CD8-positive, alpha-beta memory T cell (primary cell): Measurements from ENCODE around the gene GIN1. TPM values are rescaled to one million over a fixed set of nuclear protein-coding genes. Genes with fewer than 3 reads are reported as not detected.
"Not testable (repeated sequence)": the region's sequence is repeated elsewhere in the genome, so short reads cannot be mapped to it uniquely, and the experiment has no call there.

Experiments used
- CTCF ChIA-PET: fragments of 350-600 bp; sonication (Branson Sonifier 250); formaldehyde crosslinking; loops from one replicate; lab custom pipeline; 2021; ENCODE audit warnings: antibody characterized with exemption; lab: Charles Lee
- POLR2A ChIA-PET: fragments of 350-600 bp; sonication (Branson Sonifier 250); formaldehyde crosslinking; loops from one replicate; lab custom pipeline; 2021; ENCODE audit warnings: antibody characterized with exemption; lab: Charles Lee
- DNase-seq, 5 donors: peaks; one replicate each; pipeline versions ENCODE4 v3.0.0 to v3.0.0-alpha.2; 2020 to 2022; ENCODE audit warnings: mixed read lengths in 1 of 5
- H3K27ac ChIP-seq: one replicate; pipeline ENCODE4 v1.7.0; 2013; ENCODE audit warnings: low read depth, mild to moderate bottlenecking, low read length, moderate library complexity
- H3K27me3 ChIP-seq: 2 replicates; pipeline ENCODE4 v1.7.0; 2013; ENCODE audit warnings: low read length, mild to moderate bottlenecking; ENCODE audit not compliant: insufficient read depth, poor library complexity, severe bottlenecking
- H3K36me3 ChIP-seq: 2 replicates; pipeline ENCODE4 v1.7.0; 2013; ENCODE audit warnings: mild to moderate bottlenecking, low read length, moderate library complexity; ENCODE audit not compliant: insufficient read depth
- H3K4me1 ChIP-seq: 2 replicates; pipeline ENCODE4 v1.7.0; 2013; ENCODE audit warnings: mild to moderate bottlenecking, low read length, moderate library complexity; ENCODE audit not compliant: insufficient read depth
- H3K4me3 ChIP-seq: 2 replicates; pipeline ENCODE4 v1.7.0; 2013; ENCODE audit warnings: mild to moderate bottlenecking, low read length
- H3K9me3 ChIP-seq: 2 replicates; pipeline ENCODE4 v1.7.0; 2013; ENCODE audit warnings: mild to moderate bottlenecking, low read length
- H3K27ac Mint-ChIP-seq, 8 donors: one replicate each; pipeline ENCODE4 v1.8.0; 2020 to 2021; ENCODE audit warnings: mixed read lengths in 8 of 8, mild to moderate bottlenecking in 6 of 8, inconsistent platforms in 3 of 8, moderate library complexity in 3 of 8
- H3K27me3 Mint-ChIP-seq, 2 donors: one replicate each; pipeline ENCODE4 v1.8.0; 2020 to 2021; ENCODE audit warnings: mixed read lengths in 2 of 2, mild to moderate bottlenecking in 1 of 2, moderate library complexity in 1 of 2
- H3K36me3 Mint-ChIP-seq, 3 donors: one replicate each; pipeline ENCODE4 v1.8.0; 2020 to 2021; ENCODE audit warnings: mixed read lengths in 3 of 3, inconsistent platforms in 1 of 3, mild to moderate bottlenecking in 1 of 3
- H3K4me1 Mint-ChIP-seq, 3 donors: one replicate each; pipeline ENCODE4 v1.8.0; 2020 to 2021; ENCODE audit warnings: mixed read lengths in 3 of 3, inconsistent platforms in 1 of 3, mild to moderate bottlenecking in 1 of 3
- H3K4me3 Mint-ChIP-seq, 7 donors: one replicate each; pipeline ENCODE4 v1.8.0; 2020 to 2021; ENCODE audit warnings: mixed read lengths in 7 of 7, mild to moderate bottlenecking in 6 of 7, moderate library complexity in 4 of 7, inconsistent platforms in 2 of 7
- H3K9me3 Mint-ChIP-seq, 5 donors: one replicate each; pipeline ENCODE4 v1.8.0; 2020 to 2022; ENCODE audit warnings: mixed read lengths in 5 of 5, mild to moderate bottlenecking in 3 of 5, moderate library complexity in 2 of 5, inconsistent platforms in 1 of 5
- polyA plus RNA-seq: library from polyadenylated mRNA; unstranded; fragments of 300-500 nt; fragmentation: Illumina TruSeq; gene quantifications from one replicate; pipeline ENCODE4 v1.2.3, GENCODE V29; 2021
- total RNA-seq, 2 experiments: library from RNA; stranded (reverse); gene quantifications; one replicate each; pipeline ENCODE4 v1.2.3, GENCODE V29; 2021

GIN1 gene, protein sequence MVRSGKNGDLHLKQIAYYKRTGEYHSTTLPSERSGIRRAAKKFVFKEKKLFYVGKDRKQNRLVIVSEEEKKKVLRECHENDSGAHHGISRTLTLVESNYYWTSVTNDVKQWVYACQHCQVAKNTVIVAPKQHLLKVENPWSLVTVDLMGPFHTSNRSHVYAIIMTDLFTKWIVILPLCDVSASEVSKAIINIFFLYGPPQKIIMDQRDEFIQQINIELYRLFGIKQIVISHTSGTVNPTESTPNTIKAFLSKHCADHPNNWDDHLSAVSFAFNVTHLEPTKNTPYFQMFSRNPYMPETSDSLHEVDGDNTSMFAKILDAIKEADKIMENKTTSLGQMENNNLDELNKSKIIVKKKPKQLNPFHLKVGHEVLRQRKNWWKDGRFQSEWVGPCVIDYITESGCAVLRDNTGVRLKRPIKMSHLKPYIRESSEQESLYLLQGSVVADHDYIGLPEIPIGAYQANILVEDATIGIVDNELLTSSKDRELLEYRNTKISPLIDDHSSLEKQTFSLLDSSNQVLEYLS
- total RNA-seq: 1 to 10 TPM; 8.6 to 9.3 TPM
- polyA plus RNA-seq: 10.4 TPM

DNA sequence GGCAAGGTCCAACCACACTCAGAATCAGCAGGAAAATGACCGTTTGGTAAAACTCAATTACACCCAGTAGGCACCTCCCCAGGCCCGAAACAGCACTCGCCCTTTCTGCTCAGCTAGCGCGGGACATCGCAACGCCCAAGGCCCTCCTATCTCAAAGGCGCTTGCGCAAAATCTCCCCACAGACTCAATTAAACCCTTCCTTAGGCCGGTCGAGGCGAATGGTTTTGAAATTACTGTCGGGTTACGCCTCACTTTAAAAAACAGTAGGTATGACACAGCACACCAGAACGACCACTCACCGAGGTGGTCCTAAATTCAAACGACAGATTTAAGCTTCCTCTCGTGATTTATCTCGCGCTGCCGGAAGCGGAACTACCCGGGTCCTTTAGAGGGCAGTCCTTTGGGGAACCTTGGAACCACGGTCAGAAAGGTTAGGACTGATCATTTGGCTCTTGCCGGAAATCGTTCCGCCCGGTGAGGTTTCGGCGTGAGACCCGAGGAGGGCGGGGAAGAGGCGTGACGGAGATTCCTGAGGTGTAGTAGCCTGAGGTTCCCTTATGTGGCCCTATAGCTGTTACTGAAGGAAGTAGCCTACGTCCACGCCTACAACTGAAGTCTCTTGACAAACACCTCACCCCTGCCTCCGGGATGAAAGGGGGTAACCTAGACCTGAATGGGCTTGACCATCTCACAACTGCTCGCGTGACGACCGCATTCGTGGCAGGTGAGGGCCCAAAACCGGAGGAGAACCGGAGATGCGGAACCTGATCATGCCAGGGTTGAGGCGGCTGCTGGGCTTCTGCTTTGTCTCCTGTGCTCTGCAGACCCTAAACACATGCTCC lies at the start of gene GIN1, which contains the start of gene PPIP5K2:
Gene GIN1 (minus strand): TSS at position 374 of the 842 bp plus-strand sequence. CDS start 11,431 bp downstream, outside the sequence.
Gene PPIP5K2 (plus strand): TSS at position 537 of the 842 bp plus-strand sequence. CDS start 9,289 bp downstream, outside the sequence.
- Mint-ChIP-seq H3K4me3 (peak within 1 kb of the TSS; percentile 92 to 99 (median 97)), H3K27me3 (no peaks in the 10 kb centered on the region), H3K9me3 (no peaks in the 10 kb centered on the region), H3K27ac (peak within 1 kb of the TSS; percentile 93 to 100 (median 99)), H3K4me1 (peaks cover 47 to 72% (median 54%) of the 10 kb centered on the region in 3 donors), H3K36me3 (peaks cover 0 to 19% (median 12%) of the 10 kb centered on the region in 3 donors)
- no peaks in the 10 kb centered on the region for H3K36me3 ChIP-seq
- H3K4me3 ChIP-seq: peak within 1 kb of the TSS; percentile 90
- H3K4me1 ChIP-seq: peaks cover 27% of the 10 kb centered on the region
- ChIA-PET POLR2A (interaction anchor here (0.6 to 2.4 kb wide), 10 partner anchors 8 to 519 kb away, joined by 3 to 11 read pairs (median 3); partner anchors contain the start of gene MACIR), CTCF (interaction anchor here (0.9 to 1.6 kb wide), 4 partner anchors 9 to 365 kb away, joined by 3 to 8 read pairs (median 4); partner anchors contain the start of gene PAM)
- H3K9me3 ChIP-seq: no peaks in the 10 kb centered on the region
- peak within 1 kb of the TSS; percentile 95 for H3K27ac ChIP-seq
- peak; percentile 92 to 98 (median 96) for DNase-seq
- no peaks in the 10 kb centered on the region for H3K27me3 ChIP-seq

DNA sequence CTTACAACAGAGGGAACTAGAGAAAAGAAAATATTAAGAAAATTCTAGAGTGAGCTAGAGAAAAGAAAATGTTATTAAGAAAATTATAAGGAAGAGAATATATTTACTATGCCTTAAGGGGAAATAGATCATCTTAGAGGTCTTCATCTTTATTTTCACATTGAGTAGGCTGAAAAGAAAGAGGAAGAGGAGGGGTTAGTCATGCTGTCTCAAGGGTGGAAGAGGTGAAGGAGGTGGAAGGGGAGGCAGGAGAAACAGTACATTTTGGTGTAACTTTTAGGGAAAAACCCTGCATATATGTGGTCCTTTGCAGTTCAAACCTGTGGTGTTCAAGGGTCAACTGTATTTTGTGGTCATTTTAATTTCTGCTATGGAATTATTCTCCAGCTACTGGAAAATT lies 46.8 kb upstream of the GIN1 start:
- H3K36me3 Mint-ChIP-seq: peaks cover 18 to 53% (median 18%) of the 10 kb centered on the region in 3 donors
- H3K27ac Mint-ChIP-seq: peak overlapping the region in 1 of 8 donors; percentile 38
- H3K27me3 Mint-ChIP-seq: no peaks in the 10 kb centered on the region
- Histone ChIP-seq H3K4me3 (no peak overlapping the region), H3K9me3 (no peaks in the 10 kb centered on the region), H3K27me3 (no peaks in the 10 kb centered on the region), H3K36me3 (no peaks in the 10 kb centered on the region), H3K27ac (no peak overlapping the region), H3K4me1 (no peaks in the 10 kb centered on the region)
- no peak overlapping the region for H3K4me3 Mint-ChIP-seq
- DNase-seq: no peak
- ChIA-PET POLR2A (no interaction called here), CTCF (interaction anchor here (1.9 kb wide), 1 partner anchor 27 kb away, joined by 5 read pairs; no protein-coding TSS in a partner anchor)
- no peaks in the 10 kb centered on the region for H3K9me3 Mint-ChIP-seq
- peaks cover 0 to 3% (median 0%) of the 10 kb centered on the region in 3 donors for H3K4me1 Mint-ChIP-seq

DNA sequence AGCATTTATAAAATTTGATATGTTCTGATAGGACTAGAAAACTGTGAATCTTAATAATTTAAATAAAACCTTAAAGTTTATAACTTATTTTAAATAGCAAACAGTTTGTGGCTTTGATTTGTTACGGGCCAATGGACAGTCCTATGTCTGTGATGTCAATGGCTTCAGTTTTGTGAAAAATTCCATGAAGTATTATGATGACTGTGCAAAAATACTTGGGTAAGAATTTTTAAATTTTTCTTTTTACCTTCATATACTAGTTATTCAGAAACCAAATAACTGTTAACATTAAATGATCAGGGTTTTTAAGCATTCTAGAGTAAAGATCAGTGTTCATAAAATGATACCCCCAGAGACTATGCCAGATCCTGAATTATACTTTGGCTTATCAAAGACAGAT lies 31.2 kb upstream of the GIN1 start:
- H3K4me3 ChIP-seq: no peak overlapping the region
- H3K27ac ChIP-seq: no peak overlapping the region
- Mint-ChIP-seq H3K4me3 (no peak overlapping the region), H3K27ac (no peak overlapping the region), H3K36me3 (peaks cover 0 to 51% (median 8%) of the 10 kb centered on the region in 3 donors), H3K4me1 (no peaks in the 10 kb centered on the region), H3K9me3 (no peaks in the 10 kb centered on the region), H3K27me3 (no peaks in the 10 kb centered on the region)
- ChIA-PET POLR2A (no interaction called here), CTCF (no interaction called here)
- no peaks in the 10 kb centered on the region for H3K9me3 ChIP-seq
- no peaks in the 10 kb centered on the region for H3K4me1 ChIP-seq
- H3K27me3 ChIP-seq: no peaks in the 10 kb centered on the region
- no peak for DNase-seq
- H3K36me3 ChIP-seq: peaks cover 3% of the 10 kb centered on the region

DNA sequence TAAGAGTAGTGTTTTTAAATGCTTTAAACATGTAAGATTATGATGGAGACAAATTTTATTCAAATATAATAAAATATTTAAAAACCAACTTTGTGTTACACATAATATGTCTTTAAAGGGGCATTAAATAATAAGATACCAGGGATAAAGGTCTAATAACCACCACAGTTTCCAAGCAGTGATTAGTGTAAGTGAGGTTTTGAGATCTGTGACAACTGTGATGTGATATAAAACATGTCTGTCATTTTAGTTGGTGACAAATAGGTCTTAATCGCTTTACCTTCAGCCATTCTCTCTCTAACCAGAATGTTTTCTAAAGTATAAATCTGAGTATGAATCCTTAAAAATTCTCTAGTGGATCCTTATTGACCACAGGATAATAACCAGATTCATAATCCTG lies 28.3 kb upstream of the GIN1 start:
- Histone ChIP-seq H3K36me3 (no peaks in the 10 kb centered on the region), H3K27me3 (no peaks in the 10 kb centered on the region), H3K27ac (no peak overlapping the region), H3K9me3 (no peaks in the 10 kb centered on the region), H3K4me3 (no peak overlapping the region), H3K4me1 (no peaks in the 10 kb centered on the region)
- DNase-seq: no peak
- Mint-ChIP-seq H3K9me3 (no peaks in the 10 kb centered on the region), H3K4me1 (no peaks in the 10 kb centered on the region), H3K27ac (no peak overlapping the region), H3K4me3 (no peak overlapping the region), H3K27me3 (no peaks in the 10 kb centered on the region), H3K36me3 (peaks cover 0 to 35% (median 9%) of the 10 kb centered on the region in 3 donors)
- ChIA-PET POLR2A (no interaction called here), CTCF (no interaction called here)

DNA sequence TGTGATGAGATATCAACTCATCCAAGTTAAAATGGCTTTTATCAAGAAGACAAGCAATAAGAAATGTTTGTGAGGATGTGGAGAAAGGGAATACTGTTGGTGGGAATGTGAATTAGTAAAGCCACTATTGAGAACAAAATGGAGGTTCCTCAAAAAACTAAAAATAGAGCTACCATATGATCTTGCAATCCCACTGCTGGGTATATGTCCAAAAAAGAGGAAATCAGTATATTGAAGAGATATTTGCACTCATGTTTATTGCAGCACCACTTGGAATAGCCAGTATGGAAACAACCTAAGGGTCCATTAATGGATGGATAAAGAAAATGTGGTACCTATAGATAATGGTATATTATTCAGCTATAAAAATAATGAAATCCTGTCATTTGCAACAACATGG lies 25.3 kb upstream of the GIN1 start:
- Histone ChIP-seq H3K9me3 (no peaks in the 10 kb centered on the region), H3K27ac (no peak overlapping the region), H3K4me3 (no peak overlapping the region), H3K27me3 (no peaks in the 10 kb centered on the region), H3K4me1 (no peaks in the 10 kb centered on the region), H3K36me3 (no peaks in the 10 kb centered on the region)
- no peak overlapping the region for H3K27ac Mint-ChIP-seq
- DNase-seq: no peak
- no peaks in the 10 kb centered on the region for H3K4me1 Mint-ChIP-seq
- H3K4me3 Mint-ChIP-seq: no peak overlapping the region
- no peaks in the 10 kb centered on the region for H3K27me3 Mint-ChIP-seq
- ChIA-PET POLR2A (no interaction called here), CTCF (interaction anchor here (1.9 kb wide), 1 partner anchor 10 kb away, joined by 4 read pairs; no protein-coding TSS in a partner anchor)
- H3K9me3 Mint-ChIP-seq: no peaks in the 10 kb centered on the region
- H3K36me3 Mint-ChIP-seq: peaks cover 2 to 28% (median 6%) of the 10 kb centered on the region in 3 donors

DNA sequence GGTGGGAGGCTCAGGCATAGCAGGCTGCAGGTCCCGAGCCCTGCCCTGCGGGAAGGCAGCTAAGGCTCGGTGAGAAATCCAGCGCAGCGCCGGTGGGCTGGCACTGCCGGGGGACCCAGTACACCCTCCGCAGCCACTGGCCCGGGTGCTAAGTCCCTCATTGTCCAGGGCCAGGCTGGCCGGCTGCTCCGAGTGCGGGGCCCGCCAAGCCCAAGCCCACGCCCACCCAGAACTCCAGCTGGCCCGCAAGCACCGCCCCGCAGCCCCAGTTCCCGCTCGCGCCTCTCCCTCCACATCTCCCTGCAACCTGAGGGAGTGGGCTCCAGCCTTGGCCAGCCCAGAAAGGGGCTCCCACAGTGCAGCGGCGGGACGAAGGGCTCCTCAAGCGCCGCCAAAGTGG lies 22.2 kb upstream of the GIN1 start:
- H3K4me1 Mint-ChIP-seq, H3K27ac Mint-ChIP-seq, H3K9me3 ChIP-seq, H3K27ac ChIP-seq, CTCF ChIA-PET, POLR2A ChIA-PET, H3K4me3 Mint-ChIP-seq, H3K36me3 ChIP-seq, H3K27me3 ChIP-seq, DNase-seq, H3K4me3 ChIP-seq, H3K4me1 ChIP-seq, H3K27me3 Mint-ChIP-seq, H3K9me3 Mint-ChIP-seq: not testable (repeated sequence)
- peaks cover 9 to 32% (median 10%) of the 10 kb centered on the region in 3 donors for H3K36me3 Mint-ChIP-seq

DNA sequence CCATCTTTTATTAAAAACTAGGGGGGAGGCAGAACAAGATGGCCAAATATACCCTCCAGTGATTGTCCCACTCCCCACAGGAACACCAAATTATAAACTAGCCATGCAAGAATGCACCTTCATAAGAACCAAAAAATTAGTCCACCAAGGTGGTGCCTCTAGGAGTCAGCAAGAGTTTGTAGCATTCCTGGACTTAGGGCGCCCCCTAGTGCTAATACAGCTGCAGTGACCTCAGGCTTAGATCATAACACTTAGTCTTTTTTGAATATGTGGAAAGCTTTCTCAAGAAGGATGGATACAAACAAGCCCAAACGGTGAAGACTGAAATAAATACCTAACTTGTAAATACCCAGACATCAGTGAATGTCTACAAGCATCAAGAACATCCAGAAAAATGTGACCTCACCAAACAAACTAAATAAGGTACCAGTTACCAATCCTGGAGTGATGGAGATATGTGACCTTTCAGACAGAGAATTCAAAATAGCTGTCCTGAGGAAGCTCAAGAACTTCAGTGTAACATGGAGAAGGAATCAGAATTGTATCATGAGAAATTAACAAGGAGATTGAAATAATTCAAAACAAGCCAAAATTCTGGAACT lies 19.4 kb upstream of the GIN1 start:
- Mint-ChIP-seq H3K27ac (no peak overlapping the region), H3K4me3 (no peak overlapping the region), H3K9me3 (no peaks in the 10 kb centered on the region), H3K36me3 (peaks cover 6 to 35% (median 17%) of the 10 kb centered on the region in 3 donors), H3K4me1 (peaks cover 3 to 5% (median 4%) of the 10 kb centered on the region in 3 donors), H3K27me3 (no peaks in the 10 kb centered on the region)
- no peaks in the 10 kb centered on the region for H3K36me3 ChIP-seq
- H3K4me1 ChIP-seq: no peaks in the 10 kb centered on the region
- H3K27me3 ChIP-seq: no peaks in the 10 kb centered on the region
- no peak overlapping the region for H3K4me3 ChIP-seq
- DNase-seq: peak; percentile 70 to 86 (median 74)
- CTCF ChIA-PET: interaction anchor here (0.6 to 2.0 kb wide), 22 partner anchors 11 to 602 kb away, joined by 3 to 9 read pairs (median 4); no protein-coding TSS in a partner anchor
- H3K9me3 ChIP-seq: no peaks in the 10 kb centered on the region
- H3K27ac ChIP-seq: no peak overlapping the region
- POLR2A ChIA-PET: interaction anchor here (0.6 to 1.6 kb wide), 2 partner anchors 20 to 43 kb away, joined by 3 to 4 read pairs; partner anchors contain the start of genes GIN1 and PPIP5K2
